ENCODE measurements around the gene TAF9B.

TAF9B gene

DNA sequence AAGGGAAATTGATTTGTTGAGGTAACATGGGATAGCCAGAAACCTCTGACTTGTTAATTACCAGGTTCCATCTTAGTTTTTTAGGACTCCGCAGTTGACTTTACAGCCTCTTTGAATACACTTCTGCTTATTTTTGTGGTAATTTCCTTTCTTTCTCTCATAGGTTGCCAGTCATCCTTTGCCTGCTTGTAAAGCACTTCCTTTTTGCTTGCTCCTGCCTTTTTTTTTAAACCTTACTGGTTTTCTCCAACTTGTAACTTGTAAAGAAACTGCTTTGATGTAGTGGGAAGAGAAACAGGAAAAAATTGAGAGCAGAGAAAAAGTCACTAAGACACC is 32.8 kb downstream of the TAF9B start:
- TF ChIP-seq, protein P1, sequence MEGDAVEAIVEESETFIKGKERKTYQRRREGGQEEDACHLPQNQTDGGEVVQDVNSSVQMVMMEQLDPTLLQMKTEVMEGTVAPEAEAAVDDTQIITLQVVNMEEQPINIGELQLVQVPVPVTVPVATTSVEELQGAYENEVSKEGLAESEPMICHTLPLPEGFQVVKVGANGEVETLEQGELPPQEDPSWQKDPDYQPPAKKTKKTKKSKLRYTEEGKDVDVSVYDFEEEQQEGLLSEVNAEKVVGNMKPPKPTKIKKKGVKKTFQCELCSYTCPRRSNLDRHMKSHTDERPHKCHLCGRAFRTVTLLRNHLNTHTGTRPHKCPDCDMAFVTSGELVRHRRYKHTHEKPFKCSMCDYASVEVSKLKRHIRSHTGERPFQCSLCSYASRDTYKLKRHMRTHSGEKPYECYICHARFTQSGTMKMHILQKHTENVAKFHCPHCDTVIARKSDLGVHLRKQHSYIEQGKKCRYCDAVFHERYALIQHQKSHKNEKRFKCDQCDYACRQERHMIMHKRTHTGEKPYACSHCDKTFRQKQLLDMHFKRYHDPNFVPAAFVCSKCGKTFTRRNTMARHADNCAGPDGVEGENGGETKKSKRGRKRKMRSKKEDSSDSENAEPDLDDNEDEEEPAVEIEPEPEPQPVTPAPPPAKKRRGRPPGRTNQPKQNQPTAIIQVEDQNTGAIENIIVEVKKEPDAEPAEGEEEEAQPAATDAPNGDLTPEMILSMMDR (IDR thresholded peaks at IDR 0.05; ENCODE audit: low read depth, low read length) = no peak
- H3K4me3 ChIP-seq (ENCODE audit: low read depth, low read length) = peak overlapping the region; percentile 30

DNA sequence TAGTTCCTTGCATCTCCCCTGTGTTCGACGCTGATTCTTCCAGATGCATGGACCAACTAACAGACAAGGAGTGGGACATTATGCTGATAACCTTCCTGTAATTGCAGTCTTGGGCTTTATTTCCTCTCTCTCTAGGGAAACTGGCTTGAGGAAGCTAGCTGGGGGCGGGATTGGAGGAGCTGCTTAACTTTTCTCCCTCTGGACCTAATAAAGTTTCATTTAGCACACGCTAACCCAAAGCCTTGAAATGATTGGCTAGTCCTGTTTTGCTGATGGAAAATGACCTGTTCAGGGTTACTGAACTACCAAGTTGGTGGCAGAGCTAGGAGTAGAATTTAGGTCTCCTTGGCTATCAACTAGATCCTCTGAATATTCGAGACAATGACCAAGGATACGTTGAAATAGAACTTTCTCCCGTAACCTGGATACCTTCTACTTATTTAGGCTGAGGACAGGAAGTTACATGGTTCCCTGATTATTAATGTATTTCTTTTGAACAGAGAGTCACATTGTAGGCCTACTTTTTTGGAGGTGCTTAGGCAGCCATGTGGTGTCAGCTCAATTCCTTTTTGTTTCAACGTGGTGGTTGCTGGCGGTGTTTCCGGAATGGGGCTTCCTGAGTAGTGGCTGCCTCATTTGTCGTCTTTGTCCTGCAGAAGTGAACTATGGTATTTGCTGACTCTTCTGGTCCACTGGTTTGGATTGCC is 33.4 kb downstream of the TAF9B start:
- TF ChIP-seq, protein P1 (IDR thresholded peaks at IDR 0.05; ENCODE audit: low read depth, low read length) = no peak
- H3K4me3 ChIP-seq (ENCODE audit: low read depth, low read length) = peak overlapping the region; percentile 68

DNA sequence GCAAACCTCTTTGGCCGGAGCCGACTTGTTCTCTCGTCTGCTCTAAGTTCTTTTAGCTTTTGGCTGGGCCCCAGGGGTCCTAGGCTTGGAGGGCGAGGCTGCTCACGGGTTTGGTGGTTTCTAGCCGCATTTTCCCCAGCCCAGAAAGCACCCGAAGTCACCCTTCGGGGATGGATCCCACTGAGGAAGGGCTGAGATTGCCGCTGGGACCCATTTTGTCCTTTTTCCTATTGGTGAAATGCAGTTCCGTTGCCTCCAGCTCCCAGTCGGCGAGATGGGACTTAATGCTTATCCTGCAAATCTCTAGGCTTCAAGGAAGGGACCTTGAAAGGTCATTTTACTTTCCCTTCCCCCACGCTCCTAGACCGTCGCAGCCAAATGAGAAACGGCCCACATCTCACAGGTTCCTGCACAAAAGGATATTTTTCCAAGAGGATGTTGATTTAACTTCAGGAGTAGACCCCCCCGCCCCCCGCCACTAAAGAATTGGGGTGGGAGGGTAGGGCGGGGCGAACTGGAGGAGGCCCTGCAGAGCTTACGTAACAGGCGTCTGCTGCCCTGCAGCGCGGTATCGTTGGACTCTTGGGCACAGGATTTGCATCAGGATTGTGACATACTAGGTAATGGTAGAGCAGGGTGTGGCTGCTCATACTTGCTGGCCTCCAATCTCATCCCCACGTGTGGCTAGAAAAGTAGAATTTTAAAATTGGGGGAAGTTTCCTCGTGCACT is 34.8 kb downstream of the TAF9B start:
- TF ChIP-seq, protein P1 (IDR thresholded peaks at IDR 0.05; ENCODE audit: low read depth, low read length) = no peak
- peak overlapping the region; percentile 68 for H3K4me3 ChIP-seq (ENCODE audit: low read depth, low read length)

DNA sequence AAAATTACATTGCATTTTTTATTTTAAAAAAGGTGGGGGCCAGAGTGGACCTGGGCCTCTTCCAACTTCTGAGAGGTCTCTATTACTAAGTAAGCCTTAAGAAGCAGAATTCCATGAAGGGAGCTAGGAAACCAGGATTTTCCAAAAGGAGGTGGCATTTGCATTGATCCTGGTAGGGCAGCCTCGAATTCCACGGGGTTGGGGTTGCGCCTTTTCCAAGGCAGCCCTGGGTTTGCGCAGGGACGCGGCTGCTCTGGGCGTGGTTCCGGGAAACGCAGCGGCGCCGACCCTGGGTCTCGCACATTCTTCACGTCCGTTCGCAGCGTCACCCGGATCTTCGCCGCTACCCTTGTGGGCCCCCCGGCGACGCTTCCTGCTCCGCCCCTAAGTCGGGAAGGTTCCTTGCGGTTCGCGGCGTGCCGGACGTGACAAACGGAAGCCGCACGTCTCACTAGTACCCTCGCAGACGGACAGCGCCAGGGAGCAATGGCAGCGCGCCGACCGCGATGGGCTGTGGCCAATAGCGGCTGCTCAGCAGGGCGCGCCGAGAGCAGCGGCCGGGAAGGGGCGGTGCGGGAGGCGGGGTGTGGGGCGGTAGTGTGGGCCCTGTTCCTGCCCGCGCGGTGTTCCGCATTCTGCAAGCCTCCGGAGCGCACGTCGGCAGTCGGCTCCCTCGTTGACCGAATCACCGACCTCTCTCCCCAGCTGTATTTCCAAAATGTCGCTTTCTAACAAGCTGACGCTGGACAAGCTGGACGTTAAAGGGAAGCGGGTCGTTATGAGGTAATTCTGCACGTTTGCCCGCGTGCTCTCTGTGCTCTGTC is 35.6 kb downstream of the TAF9B start, which contains the start of gene PGK1:
Gene PGK1, plus strand, starts transcription at position 626 of the 824 bp plus-strand sequence. Its CDS starts 93 bp downstream, at position 719.
- H3K4me3 ChIP-seq (ENCODE audit: low read depth, low read length) = peak within 1 kb of the TSS; percentile 68
- TF ChIP-seq, protein P1 (IDR thresholded peaks at IDR 0.05; ENCODE audit: low read depth, low read length) = no peak

DNA sequence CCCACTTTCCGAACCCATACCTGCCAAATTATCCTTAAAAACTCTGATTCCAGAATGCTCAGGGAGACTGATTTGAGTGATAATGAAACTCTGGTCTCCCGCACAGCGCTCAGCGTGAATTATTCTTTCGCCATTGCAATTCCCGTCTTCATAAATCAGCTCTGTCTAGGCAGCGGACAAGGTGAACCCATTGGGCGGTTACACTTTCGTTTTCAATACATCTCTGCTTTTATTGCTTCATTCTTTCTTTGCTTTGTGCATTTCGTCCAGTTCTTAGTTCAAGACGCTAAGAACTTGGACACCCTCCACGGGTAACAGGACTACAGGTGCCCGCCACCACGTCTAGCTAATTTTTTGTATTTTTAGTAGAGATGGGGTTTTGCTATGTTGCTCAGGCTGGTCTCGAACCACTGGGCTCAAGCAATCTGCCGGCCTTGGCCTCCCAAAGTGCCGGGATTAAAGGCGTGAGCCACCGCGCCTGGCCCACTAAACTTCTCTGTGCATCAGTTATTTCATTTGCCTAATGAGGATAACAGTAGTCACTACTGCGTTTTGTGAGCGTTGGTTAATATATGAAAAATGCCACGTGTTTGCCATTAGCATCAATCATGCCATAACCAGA is 36.3 kb downstream of the TAF9B start:
- H3K4me3 ChIP-seq (ENCODE audit: low read depth, low read length) = peak overlapping the region; percentile 48
- TF ChIP-seq, protein P1 (IDR thresholded peaks at IDR 0.05; ENCODE audit: low read depth, low read length) = no peak

DNA sequence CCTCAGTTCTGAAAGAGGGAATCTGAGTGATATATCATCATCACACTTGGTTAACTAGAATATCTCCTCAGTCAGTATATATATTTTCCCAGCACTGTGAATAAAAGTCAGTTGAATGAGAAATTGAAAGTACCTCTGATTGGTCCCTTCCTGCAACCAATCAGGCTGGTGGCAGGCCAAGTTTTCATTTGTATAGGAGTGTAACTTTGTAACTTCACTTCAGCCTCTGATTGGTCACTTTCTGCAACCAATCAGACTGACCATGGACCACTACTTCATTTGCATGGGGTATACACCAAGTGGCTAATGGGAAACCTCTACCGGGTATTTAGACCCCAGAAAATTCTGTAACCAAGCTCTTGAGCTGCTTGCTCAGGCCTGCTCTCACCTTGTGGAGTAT is 37.4 kb downstream of the TAF9B start:
- no peak overlapping the region for H3K4me3 ChIP-seq (ENCODE audit: low read depth, low read length)
- TF ChIP-seq, protein P1 (IDR thresholded peaks at IDR 0.05; ENCODE audit: low read depth, low read length) = no peak

Measured in WI38 (cell line).